Head of caudate nucleus (tissue), 42 donors: ENCODE data around the gene RCOR1.

Experiments used
- DNase-seq, 42 donors: peaks; one replicate each; pipeline versions ENCODE4 v3.0.0 to v3.0.0-alpha.2; 2020 to 2021; ENCODE audit warnings: mixed read lengths in 7 of 42
- intact Hi-C: fragments of 100-400 bp; cut with DNase I; formaldehyde crosslinking; loops from one replicate; pipeline ENCODE4 v1.15.0; 2022

The RCOR1 gene

DNA sequence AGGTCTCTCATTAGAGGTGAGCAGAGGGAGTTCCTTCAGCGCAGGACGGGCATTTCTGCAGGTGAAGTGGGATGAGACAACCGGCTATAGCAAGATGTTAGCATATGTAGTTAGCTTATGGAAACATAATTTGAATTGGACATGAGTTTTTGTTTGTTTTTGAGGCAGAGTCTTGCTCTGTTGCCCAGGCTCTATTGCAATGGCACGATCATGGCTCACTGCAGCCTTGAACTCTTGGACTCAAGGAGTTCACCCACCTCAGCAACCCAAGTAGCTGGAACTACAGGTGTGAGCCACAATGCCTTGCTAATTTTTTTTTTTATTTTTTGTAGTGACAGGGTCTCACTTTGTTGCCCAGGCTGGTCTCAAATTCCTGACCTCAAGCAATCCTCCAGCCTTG is 69.2 kb downstream of the RCOR1 start:
- no peak for DNase-seq
- intact Hi-C loops = no loop called here

DNA sequence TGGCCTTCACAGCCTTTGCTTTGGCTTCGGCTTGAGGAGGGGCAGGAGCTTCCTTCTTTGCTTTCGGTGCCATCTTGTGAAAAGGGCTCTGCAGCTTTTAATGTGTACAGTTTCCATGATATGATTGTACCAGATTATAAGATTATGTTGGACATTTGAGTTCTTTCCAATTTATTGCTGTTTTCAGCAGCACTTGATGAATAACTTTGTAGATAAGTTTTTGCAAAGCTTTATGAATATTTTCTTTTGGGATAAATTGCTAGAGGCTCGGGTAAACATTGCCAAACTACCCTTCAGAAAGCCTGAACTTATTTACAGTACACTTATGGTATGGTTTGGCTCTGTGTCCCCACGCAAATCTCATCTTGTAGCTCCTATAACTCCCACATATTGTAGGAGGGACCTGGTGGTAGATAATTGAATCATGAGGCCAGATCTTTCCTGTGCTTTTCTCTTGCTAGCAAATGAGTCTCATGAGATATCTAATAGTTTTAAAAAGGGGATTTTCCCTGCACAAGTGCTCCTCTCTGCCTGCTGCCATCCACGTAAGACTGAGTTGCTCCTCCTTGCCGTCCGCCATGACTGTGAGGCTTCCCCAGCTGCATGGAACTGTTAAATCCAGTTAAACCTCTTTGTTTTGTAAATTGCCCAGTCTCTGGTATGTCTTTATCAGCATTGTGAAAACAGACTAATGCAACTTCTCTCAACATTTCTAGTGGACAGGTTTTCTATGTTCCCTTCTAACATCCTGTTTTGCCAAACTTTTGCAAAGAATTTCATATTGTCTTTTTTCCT is 70.4 kb downstream of the RCOR1 start:
- intact Hi-C loops = no loop called here
- DNase-seq = no peak

DNA sequence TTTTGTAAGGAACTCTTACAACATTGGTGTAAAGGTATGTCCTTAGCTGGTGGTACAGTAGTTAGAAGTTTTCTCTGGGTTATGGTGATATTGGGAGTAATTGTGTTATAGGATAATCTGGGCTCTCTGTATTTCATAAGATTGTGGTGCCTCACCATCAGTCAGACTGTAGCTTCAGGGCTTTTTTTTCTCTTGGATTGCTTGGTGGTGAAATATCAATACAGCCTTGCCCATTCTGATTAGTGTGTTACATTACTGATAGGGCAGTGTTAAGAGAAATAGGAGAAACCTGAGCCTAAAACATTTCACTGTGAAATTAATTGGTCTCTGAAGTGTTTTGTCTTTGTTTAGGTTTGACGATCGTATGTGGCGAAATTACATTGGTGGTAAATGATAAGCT is 71.0 kb downstream of the RCOR1 start:
- intact Hi-C loops = no loop called here
- no peak for DNase-seq

DNA sequence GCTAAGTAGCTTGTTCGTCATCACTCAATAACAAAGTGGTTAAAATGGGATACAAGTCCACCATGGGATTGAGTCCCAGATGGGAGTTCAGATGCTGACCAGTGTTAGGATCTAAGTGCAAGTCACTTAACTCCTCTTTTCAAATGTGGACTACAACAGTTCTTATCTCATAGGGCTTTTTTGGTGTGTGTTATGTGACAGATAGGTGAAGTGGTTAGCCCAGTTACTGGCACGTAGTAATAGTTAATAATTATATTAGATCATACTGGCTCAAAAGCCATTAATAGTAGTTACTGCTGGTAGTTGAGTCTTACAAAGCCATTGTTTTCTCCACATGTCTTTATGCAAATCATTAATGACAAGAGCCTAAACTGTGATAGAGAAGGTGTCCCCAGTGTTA is 73.2 kb downstream of the RCOR1 start:
- intact Hi-C loops = no loop called here
- DNase-seq = no peak

DNA sequence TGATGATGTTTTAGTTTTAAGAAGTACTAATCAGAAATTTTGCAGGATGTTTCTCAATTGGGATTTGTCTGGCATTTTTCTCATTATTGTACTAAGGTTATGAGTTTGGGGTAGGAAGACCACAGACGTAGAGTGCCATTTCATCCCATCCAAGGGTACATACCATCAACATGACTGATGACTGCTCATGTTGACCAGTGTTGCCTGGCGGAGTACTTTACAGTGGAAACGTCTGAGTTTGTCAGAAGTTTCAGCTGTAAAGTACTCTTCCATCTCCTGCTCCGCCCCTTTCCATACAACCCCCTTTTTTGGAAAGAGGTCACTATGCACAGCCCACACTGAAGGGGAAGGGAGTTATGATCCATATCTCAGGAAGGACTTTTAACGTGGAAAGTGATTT is 74.2 kb downstream of the RCOR1 start:
- no peak for DNase-seq
- intact Hi-C loops = no loop called here

DNA sequence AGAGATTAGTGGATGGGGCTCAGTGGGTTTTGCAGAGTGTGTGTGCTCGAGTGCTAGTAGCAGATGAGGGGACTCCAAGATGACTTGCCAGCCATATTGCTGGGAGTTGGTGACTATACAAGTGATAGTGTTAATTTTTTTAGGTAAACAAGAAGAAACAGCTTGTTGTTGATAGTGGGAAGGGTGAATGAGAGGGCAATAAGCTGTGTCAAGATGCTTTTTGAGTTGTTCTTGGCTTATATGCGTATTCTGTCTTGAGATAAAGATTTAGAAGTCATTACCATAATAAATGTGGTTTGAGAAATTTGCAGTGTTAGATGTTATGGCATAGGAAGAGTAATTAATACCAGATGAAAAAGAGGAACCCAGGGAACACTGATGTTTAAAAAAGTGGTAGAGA is 75.3 kb downstream of the RCOR1 start:
- DNase-seq = no peak
- intact Hi-C loops = no loop called here

DNA sequence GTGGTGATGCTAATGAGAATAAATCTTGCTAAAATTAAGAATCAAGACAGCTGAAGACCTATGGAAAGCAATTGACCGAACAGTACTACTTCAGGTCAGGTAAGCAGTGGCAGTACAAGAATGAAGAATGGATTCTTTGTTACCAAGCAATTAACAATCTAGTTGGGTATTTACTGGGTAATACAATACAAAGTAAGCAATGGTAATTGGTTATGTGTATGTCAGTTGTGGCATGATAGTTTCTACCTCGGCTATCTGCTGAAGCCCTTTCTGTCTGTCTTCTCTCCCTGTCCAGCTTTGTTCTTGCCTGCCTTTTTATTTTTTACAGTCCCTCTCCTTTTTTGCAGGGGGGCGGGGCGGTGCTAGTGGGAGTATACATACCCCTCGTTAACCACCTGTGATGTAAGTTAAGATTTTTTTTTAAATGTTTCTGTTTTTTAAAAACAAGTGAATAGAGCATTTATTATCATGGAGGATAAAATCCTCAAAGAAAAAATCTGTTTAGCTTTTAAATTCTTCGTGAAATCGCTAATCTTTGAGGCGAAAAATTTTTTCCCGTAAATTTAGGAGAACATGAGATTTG is 75.9 kb downstream of the RCOR1 start:
- intact Hi-C loops = no loop called here
- DNase-seq = no peak

DNA sequence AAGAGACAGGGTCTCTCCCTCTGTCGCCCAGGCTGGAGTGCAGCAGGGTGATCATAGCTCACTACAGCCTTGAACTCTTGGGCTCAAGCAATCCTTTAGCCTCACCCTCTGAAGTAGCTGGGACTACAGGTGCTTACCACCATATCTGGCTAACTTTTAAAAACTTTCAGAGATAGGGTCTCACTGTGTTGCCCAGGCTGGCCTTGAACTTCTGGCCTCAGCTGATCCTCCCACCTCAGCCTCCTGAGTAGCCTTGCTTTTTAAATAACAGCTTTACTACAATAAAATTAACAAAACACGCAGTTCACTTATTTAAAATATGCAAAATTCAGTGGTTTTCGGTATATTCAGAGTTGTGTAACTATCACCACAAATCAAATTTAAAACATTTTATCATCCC is 79.0 kb downstream of the RCOR1 start:
- no peak for DNase-seq
- intact Hi-C loops = no loop called here

DNA sequence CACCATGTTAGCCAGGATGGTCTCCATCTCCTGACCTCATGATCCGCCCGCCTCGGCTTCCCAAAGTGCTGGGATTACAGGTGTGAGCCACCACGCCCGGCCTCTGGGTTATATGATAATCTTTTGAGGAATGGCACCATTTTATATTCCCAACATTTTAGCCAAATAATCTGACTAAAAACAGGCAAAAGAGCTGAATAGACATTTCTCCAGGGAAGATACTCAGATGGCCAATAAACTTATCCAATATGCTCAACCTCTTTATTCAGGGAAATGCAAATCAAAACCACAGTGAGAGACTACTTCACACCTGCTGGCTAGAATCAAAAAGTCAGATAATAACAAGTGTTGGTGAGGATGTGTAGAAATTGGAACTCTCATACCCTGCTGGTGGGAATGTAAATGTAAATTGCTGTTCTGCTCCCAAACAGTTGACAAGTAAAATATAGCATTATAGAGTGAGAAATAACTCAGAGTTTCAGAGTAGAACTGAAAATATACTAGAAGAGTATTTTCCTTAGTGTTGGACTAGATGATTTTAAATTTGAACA is 80.0 kb downstream of the RCOR1 start:
- no peak for DNase-seq
- intact Hi-C loops = no loop called here

DNA sequence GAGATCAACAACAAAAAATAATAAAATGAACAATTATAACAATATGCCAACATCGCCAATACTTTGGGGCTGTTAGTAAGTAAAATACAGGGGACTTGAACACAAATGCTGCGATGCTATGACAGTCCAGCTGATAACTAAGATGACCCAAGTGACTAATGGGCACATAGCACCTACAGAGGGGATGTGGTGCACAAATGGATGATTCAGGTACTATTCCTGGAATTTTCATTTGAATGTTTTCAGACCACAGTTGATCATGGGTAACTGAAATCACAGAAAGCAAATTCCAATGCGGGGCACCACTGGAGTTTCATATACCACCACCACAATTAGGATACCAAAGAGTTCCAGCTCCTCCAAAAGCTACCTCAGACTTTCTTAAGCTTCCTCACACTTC is 82.9 kb downstream of the RCOR1 start:
- intact Hi-C loops = no loop called here
- no peak for DNase-seq

DNA sequence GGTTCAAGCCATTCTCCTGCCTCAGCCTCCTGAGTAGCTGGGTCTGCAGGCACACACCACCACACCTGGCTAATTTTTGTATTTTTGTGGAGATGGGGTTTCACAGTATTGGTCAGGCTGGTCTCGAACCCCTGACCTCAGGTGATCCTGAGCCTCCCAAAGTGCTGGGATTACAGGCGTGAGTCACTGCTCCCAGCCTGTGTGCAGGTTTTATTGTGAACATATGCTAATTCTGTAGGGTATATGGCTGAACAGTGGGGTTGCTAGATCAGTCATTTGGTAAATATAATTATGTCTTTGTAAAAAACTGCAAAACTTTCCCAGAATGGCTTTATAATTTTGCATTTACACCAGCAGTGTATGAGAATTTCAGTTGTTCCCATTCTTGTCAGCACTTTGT is 85.9 kb downstream of the RCOR1 start:
- intact Hi-C loops = no loop called here
- no peak for DNase-seq

DNA sequence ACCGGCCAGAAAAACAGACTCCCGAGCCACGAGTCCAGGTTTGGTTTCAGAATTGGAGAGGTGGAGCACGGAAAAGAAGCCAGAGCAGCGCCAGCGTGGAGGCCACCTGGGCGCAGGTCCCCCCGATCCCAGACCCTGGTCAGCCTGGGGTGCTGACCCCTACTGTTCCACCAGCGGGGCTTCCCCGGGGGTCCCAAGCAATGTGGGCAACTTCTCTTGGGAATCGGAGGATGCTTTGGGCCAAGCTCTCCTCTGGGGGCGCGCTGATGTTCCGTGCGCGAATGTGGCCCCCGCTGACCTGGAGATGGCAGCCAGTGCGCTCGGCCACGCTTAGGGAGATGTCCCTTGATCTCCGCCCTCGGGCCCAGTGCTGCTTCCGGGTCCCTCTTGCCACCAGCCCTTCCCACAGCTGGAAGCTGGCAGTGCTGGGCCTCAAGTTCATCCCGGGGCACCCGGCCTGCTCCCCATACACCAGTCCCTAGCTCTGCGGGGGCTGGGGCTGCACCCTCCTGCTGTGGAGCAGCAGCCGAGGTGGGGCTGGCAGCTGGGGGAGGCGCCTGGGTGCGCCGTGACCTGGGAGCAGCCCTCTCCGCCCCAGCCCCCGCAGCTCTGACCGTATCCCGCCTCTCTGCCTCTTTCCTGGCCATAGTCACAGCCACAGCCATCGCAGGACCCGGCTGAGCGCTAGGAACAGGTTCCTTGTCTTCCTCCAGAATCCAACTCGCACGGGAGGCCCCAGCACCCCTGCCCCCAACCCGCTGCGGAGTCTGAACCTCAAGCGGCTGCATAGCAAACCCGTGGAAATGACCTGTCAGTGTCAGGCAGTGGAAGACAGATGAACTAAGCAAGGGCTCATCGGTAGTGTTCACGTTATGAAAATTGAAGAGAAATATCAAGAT is 91.2 kb downstream of the RCOR1 start:
- DNase-seq = no peak
- intact Hi-C loops = no loop called here

DNA sequence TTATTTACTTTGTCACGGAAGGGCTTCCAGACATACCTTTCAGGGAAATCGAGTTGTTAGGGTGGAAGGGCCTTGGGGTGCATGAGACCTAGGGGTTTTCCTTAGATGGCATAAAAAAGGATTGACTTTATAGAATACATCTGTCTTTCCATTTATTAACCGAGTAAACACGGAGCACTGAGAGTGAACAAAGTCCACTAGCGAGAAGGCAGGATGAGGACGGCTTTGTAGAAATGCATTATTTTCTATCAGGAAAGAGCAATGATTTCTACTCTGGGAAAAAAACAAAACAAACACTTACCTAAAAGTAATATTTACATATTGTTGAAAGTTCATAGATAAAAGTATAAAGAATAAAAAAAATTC is 91.8 kb downstream of the RCOR1 start:
- no peak for DNase-seq
- intact Hi-C loops = no loop called here

DNA sequence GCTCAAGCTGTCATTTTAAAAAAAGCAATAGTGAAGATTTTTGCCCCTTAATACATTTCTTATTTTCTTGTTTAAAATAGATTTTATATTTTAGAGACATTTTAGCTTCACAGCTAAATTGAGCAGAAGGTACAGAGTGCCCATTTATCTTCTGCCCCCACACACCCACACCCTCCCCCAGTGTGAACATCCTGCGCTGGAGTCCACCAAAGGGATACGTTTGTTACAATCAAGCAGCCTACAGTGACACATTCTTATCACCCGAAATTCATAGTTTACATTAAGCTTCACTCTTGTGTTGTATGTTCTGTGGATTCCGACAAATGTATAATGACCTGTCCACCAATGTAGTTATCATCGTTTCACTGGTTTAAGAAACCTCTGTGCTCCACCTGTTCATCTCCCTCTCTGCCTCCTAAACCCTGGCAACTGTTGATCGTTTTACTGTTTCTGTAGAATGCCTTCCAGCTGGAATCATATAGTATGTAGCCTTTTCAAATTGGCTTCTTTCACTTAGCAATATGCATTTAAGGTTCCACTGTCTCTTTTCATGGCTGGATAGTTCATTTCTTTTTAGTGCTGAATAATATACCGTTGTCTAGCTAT is 93.8 kb downstream of the RCOR1 start:
- DNase-seq = no peak
- intact Hi-C loops = no loop called here

DNA sequence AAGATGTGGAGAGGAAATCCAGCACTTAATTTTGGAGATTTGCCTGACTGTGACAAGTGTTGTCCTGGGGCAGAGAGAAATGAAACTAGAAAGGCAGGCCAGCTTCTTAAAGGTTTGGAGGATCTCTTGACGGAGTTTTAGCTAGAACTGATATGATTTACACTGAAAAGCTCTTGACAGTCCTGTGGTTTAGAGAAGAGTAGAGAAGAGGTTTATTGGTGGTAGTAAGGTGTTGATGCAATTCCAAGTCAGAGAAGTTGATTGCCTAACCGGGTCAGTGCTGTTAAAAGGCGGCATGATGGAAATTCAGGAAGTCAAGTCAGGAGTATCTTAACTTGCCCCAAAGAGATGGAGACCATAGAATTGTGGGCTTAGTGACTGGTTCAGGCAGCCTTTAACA is 95.8 kb downstream of the RCOR1 start:
- DNase-seq = no peak
- intact Hi-C loops = no loop called here

DNA sequence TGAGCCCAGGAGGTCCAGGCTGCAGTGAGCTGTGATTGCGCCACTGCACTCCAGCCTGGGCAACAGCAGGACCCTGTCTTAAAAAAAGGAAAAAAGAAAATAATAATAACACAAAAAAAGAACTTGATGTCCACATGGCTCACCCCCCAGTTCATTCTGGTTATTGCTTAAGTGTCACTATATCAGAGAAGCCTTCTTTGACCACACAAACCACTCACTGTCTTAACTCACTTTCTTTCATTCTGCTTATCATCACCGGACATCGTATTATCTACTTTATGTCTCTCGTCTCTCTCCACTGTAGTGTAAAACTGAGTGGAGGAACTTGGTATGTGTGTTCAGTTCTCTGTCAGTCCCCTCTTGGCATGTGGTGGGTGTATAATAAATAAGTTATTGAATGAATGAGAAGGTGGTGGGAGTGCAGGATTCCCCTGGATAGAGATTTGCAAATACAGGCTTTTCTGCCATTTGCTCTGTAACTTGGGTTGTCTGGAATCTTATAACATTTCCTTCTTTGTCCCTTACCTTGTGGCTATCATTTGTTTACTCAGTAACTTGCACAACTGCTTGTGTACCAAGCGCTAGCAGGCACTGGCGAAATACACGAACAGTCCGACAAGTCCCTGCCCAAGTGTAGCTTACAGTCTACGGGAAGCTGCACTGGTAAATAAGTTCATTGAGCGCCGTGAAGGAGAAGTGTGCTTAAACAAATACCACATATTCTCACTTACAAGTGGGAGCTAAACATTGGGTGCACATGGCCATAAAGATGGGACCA is 98.2 kb downstream of the RCOR1 start:
- no peak for DNase-seq
- intact Hi-C loops = loop anchor here (10.0 kb wide), 2 partner anchors 224 to 604 kb away; no protein-coding TSS in a partner anchor

DNA sequence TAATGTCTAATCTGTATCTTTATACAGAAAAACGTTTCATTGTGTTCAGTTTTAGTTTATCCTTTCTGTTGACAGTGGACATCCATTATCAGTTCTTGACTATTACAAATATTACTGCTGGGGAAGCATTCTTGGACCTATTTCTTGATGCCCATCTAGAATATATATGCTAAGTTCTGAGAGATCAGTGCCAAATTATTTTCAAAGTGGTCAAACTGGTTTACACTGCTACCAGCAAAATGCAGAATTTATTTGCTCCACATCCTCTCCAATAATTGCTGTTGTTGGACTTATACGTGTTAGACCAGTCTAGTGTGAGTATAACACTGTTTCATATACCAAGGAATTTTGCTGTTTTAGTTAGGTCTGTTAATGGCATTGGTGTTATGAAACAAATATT is 99.3 kb downstream of the RCOR1 start:
- intact Hi-C loops = loop anchor here (10.0 kb wide), 2 partner anchors 223 to 603 kb away; no protein-coding TSS in a partner anchor

DNA sequence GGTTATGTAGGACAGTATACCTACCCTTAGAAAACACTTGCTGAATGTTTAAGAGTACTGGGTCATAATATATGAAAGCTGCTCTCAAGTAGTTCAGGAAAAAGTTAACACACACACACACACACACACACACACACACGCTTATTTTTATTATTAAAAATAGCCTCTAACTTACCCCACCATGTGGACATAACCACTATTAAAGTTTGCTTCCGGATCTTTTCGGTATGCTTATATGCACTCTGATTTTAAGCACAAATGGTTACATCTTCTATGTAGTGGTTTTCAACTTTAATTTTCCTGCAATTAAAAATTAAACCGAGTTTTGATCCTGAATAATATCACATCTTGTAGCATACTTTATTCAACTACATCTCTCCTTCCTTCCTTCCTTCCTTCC is 99.9 kb downstream of the RCOR1 start:
- intact Hi-C loops = loop anchor here (10.0 kb wide), 2 partner anchors 222 to 602 kb away; no protein-coding TSS in a partner anchor
- DNase-seq = no peak

More for the DNA sequence above, 99.3 kb downstream of the RCOR1 start:
- DNase-seq = no peak
